Activated naive CD8-positive, alpha-beta T cell (primary cell): ENCODE data around the gene LRRC10B.
"Not testable (repeated sequence)": the region's sequence is repeated elsewhere in the genome, so short reads cannot be mapped to it uniquely, and the experiment has no call there.

Experiments used
- H3K27ac Mint-ChIP-seq: one replicate; pipeline ENCODE4 v1.8.0; 2021; ENCODE audit warnings: mixed read lengths
- H3K27me3 Mint-ChIP-seq: one replicate; pipeline ENCODE4 v1.8.0; 2021; ENCODE audit warnings: mixed read lengths
- H3K36me3 Mint-ChIP-seq: one replicate; pipeline ENCODE4 v1.8.0; 2021; ENCODE audit warnings: mixed read lengths
- H3K4me1 Mint-ChIP-seq: one replicate; pipeline ENCODE4 v1.8.0; 2021; ENCODE audit warnings: low read depth, mixed read lengths
- H3K4me3 Mint-ChIP-seq: one replicate; pipeline ENCODE4 v1.8.0; 2021; ENCODE audit warnings: mild to moderate bottlenecking, mixed read lengths
- H3K9me3 Mint-ChIP-seq: one replicate; pipeline ENCODE4 v1.8.0; 2021; ENCODE audit warnings: low read depth, mixed read lengths

LRRC10B gene

DNA sequence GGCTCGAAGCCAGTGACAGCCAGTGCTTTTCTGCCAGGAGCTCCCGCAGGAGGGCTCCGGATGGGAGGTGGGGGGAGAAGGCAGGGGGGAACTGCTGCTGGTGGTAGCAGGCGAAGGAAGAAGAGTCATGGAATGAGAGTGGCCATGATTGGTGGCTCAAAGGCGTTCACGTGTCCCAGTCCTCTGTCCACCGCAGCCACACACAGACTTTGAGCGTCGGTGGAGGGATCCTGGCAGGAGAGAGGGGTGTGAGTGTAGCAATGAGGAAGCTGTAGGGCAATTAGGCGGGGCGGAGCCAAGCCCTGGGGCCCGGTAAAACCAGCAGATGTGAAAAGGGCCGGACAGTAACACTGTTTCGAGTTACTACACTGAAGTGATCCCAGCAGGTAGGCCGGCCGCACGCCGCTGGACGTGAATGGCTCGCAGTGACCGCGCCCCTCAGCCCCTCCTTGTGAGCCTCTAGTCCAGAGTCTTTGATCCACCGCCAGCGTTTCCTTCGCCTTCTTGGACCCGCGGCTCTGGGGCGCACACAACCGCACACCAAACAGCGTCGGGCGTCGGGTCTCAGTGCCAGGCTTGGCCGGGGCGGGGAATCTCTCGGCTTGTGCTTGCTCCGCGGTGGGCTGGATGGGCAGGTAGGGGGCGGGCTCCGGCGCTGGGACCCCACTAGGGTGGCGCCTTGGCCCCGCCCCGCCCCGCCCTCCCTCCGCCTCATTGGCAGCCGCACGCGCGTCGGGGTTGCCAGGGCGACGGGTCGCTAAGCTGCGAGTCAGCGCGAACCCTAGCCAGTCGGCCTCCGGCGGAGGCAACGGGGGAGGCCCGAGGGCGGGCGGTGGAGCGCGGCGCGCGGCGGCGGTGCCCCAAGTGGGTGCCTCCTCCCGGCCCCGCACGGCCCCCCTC lies at the start of gene LRRC10B:
TSS of gene LRRC10B (plus strand) at position 788 of the 900 bp plus-strand sequence. CDS start 250 bp downstream, outside the sequence.
- no peaks in the 10 kb centered on the region for H3K36me3 Mint-ChIP-seq
- peaks cover 3% of the 10 kb centered on the region for H3K4me1 Mint-ChIP-seq
- no peaks in the 10 kb centered on the region for H3K9me3 Mint-ChIP-seq
- H3K27ac Mint-ChIP-seq, result no peak within 1 kb of the TSS
- peaks cover 15% of the 10 kb centered on the region for H3K27me3 Mint-ChIP-seq
- peak within 1 kb of the TSS; percentile 79 for H3K4me3 Mint-ChIP-seq

DNA sequence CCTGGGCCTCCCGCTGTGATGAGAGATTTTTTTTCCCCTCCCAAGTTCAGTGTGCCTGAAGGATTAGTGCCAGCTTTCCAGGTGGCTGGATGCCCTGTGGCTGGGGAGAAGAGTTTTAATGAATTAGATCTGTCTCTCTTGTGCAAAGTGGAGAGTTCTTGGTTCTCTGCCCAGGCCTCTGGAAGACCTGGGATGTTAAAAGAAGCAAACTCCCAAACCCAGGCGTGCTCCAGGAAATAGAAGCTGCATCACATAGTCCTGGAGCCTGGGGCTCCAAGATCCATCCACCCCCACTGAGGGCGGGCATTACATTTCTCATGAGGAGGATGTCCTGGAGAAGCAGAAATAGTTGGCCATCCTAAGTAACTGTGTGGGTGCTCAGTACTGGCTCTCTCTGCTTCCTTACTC lies 48.1 kb upstream of the LRRC10B start:
- H3K36me3 Mint-ChIP-seq, result peaks cover 9% of the 10 kb centered on the region
- no peak overlapping the region for H3K27ac Mint-ChIP-seq
- no peak overlapping the region for H3K4me3 Mint-ChIP-seq
- H3K9me3 Mint-ChIP-seq, result no peaks in the 10 kb centered on the region
- H3K4me1 Mint-ChIP-seq, result peaks cover 2% of the 10 kb centered on the region
- no peaks in the 10 kb centered on the region for H3K27me3 Mint-ChIP-seq

DNA sequence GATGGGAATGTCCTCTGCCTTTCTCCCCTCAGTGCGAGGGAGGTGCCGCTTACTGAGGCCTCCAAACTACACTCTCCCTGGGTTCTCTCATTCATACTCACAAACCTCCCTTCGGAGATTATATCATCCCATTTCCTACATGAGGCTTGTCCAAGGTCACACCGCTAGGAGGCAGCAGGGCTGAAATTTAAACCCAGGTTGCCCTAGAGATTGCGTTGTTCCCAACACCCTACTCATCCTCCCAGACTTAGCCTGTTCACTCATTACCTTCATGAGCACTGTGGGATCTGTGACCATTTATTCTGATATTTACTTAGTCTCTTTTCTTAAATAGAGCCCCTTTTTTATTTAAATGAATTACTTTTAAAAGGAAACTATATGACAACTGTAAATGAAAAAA lies 47.6 kb upstream of the LRRC10B start:
- peaks cover 9% of the 10 kb centered on the region for H3K36me3 Mint-ChIP-seq
- H3K27me3 Mint-ChIP-seq, result no peaks in the 10 kb centered on the region
- no peak overlapping the region for H3K27ac Mint-ChIP-seq
- H3K4me1 Mint-ChIP-seq, result peaks cover 2% of the 10 kb centered on the region
- H3K9me3 Mint-ChIP-seq, result no peaks in the 10 kb centered on the region
- H3K4me3 Mint-ChIP-seq, result no peak overlapping the region

DNA sequence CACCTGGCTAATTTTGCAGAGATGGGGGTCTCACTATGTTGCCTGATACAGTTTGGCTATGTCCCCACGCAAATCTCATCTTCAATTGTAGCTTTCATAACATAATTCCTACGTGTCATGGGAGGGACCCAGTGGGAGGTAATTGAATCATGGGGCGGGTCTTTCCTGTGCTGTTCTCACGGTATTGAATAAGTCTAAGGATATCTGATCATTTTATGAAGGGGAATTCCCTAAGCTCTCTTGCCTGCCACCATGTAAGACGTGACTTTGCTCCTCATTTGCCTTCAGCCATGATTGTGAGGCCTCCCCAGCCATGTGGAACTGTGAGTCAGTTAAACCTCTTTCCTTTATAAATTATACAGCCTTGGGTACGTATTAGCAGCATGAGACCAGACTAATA lies 40.9 kb upstream of the LRRC10B start:
- not testable (repeated sequence) for H3K9me3 Mint-ChIP-seq, H3K4me3 Mint-ChIP-seq, H3K36me3 Mint-ChIP-seq, H3K27me3 Mint-ChIP-seq, H3K4me1 Mint-ChIP-seq
- peak overlapping the region; percentile 28 for H3K27ac Mint-ChIP-seq

DNA sequence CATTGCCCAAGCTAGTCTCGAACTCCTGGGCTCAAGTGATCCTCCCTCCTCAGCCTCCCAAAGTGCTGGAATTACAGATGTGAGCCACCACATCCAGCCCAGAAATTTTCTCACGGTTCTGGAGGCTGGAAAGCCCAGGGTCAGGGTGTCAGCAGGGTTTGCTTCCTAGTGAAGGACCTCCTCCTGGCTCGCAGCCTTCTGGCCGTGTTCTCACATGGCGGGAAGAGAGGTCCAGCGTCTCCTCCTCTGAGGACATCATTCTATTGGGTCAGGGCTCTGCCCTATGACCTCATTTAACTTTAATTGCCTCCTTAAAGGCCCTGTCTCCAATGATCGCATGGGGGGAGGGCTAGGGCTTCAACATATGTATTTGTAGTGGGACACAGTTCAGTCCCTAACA lies 40.5 kb upstream of the LRRC10B start:
- Mint-ChIP-seq H3K27ac (no peak overlapping the region), H3K4me3 (no peak overlapping the region), H3K4me1 (peaks cover 3% of the 10 kb centered on the region), H3K9me3 (no peaks in the 10 kb centered on the region), H3K27me3 (no peaks in the 10 kb centered on the region), H3K36me3 (peaks cover 6% of the 10 kb centered on the region)

DNA sequence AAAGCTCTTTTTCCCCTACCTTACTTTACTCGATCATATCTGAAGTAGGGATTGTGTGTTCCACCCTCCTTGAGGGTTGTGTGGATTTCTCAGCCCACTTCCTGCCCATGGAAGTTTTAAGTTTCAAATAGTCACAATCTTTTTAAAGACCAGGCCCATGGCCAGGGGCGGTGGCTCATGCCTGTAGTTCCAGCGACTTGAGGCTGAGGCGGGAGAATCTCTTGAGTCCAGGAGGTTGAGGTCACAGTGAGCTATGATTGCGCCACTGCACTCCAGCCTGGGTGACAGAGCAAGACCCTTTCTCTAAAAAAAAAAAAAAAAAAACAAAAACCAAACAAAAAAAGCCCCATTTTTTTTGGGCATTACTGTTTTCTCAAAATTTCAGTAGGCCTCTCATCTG lies 36.3 kb upstream of the LRRC10B start:
- peaks cover 13% of the 10 kb centered on the region for H3K36me3 Mint-ChIP-seq
- H3K27ac Mint-ChIP-seq, result no peak overlapping the region
- no peaks in the 10 kb centered on the region for H3K27me3 Mint-ChIP-seq
- H3K4me1 Mint-ChIP-seq, result peaks cover 3% of the 10 kb centered on the region
- no peak overlapping the region for H3K4me3 Mint-ChIP-seq
- no peaks in the 10 kb centered on the region for H3K9me3 Mint-ChIP-seq

DNA sequence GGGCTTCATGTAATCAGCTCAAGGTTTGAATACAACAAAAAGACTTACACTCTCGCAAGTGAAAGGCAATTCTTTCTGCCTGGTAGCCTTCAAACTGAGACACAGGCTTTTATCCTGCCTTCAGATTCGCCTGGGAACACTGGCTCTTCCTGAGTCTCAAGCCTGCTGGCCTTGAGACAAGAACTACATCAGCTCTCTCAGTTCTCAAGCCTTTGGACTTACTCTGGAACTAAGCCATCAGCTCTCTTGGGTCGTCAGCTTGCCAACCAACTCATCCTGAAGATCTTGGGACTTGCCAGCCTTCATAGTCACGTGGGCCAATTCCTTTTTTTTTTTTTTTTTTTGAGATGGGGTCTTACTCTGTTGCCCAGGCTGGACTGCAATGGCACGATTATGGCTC lies 35.7 kb upstream of the LRRC10B start:
- Mint-ChIP-seq H3K27ac (no peak overlapping the region), H3K9me3 (no peaks in the 10 kb centered on the region), H3K4me3 (no peak overlapping the region), H3K27me3 (no peaks in the 10 kb centered on the region), H3K4me1 (no peaks in the 10 kb centered on the region), H3K36me3 (peaks cover 13% of the 10 kb centered on the region)

DNA sequence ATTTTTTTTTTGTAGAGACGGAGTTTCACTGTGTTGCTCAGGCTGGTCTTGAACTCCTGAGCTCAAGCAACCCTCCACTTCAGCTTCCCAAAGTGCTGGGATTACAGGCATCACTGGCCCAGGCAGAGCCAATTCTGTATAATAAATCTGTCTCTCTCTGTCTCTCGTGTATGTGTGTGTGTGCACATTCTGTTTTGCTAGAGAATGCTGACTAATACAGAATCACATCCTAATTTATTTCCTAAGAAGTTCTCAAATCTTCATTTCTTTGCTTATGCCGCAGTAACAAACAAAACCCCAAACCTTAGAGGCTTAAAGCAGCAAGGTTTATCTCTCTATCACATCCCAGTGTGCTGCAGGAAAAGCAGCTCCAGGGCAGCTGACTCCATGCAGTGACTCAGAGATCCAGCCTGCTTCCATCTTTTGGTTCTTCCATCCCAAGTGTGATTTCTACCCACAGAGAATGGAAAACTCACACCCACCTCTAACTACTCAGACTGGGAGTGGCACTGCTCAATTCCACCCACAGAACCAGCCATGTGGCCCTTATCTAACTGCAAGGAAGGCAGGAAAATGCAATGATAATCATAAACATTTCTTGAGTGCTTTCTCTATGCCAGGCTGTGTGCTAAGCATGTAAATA lies 35.1 kb upstream of the LRRC10B start:
- peaks cover 3% of the 10 kb centered on the region for H3K4me1 Mint-ChIP-seq
- no peak overlapping the region for H3K4me3 Mint-ChIP-seq
- H3K27me3 Mint-ChIP-seq, result no peaks in the 10 kb centered on the region
- no peaks in the 10 kb centered on the region for H3K9me3 Mint-ChIP-seq
- peak overlapping the region; percentile 43 for H3K27ac Mint-ChIP-seq
- peaks cover 13% of the 10 kb centered on the region for H3K36me3 Mint-ChIP-seq

DNA sequence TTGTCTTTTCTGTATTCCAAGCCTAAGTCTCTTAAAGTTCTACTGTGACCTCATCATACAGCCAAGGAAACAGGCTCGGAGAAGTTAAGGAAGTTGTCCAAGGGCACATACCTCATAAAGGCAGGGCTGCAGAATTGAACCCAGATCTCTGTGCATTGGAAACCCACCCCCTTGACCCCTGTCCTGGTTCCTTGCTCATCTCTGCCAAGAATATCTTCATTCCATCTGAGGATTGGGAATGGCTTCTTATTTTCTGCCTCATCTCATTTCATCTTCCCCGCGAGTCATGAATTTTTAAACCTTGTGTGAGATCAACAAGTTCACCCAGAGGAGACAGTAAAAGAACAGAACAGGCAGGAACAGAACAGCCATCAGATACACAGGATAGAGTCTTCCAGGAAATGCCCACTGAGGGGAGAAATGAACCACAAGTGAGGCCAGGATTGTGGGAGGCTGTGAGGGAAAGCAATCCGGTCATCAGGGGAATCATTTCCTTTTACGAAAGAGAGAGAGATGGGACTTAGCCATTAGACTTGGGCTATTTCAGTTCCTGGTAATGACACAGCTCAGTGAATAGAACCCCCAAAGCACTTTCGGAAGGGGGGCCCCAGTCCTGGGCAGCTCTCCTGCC lies 34.4 kb upstream of the LRRC10B start:
- no peaks in the 10 kb centered on the region for H3K27me3 Mint-ChIP-seq
- no peak overlapping the region for H3K27ac Mint-ChIP-seq

DNA sequence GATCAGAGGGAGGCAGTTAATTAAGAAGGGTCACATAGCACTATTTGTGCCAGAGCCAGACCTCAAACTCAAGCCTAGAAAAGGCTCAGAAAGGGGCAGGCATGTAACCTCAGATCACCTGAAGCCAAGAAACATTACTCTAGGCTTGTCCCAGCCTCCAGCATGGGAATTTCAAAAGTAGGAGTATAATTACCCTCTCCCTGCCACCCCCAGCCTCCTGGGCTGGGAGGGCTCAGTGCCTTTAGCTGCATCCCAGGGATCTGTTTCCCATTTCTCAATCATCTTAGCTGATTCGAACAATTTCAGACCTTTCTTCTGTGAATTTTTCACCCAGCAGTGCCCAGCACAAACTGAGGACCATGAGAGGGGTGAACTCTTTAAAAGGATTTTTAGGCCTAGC lies 33.1 kb upstream of the LRRC10B start:
- Mint-ChIP-seq H3K4me1 (peaks cover 3% of the 10 kb centered on the region), H3K27ac (no peak overlapping the region), H3K4me3 (no peak overlapping the region), H3K27me3 (no peaks in the 10 kb centered on the region), H3K9me3 (no peaks in the 10 kb centered on the region), H3K36me3 (peaks cover 13% of the 10 kb centered on the region)

More for the DNA sequence above, 34.4 kb upstream of the LRRC10B start:
- peaks cover 3% of the 10 kb centered on the region for H3K4me1 Mint-ChIP-seq
- H3K36me3 Mint-ChIP-seq, result peaks cover 13% of the 10 kb centered on the region
- no peaks in the 10 kb centered on the region for H3K9me3 Mint-ChIP-seq
- no peak overlapping the region for H3K4me3 Mint-ChIP-seq

DNA sequence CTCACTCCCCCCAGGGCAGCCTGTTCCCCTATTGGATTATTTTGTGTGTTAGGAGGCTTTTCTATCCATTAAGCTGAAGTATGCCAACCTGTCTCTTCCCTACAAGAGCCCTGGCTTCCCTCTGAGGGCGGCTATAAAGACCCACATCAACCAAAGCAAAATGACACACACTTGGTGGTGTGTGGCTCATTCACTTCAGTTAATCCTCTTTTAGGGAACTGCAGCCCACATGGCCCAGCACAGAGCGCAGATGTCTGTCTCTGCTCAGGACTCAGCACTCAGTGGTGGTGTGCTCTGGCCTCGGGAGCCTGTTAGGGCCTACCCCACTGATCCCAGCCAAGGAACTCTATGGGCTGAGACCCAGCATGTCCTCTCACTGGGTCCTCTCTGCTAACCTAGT lies 32.2 kb upstream of the LRRC10B start:
- H3K9me3 Mint-ChIP-seq, result no peaks in the 10 kb centered on the region
- H3K4me1 Mint-ChIP-seq, result peaks cover 3% of the 10 kb centered on the region
- H3K36me3 Mint-ChIP-seq, result peaks cover 7% of the 10 kb centered on the region
- H3K27ac Mint-ChIP-seq, result no peak overlapping the region
- no peak overlapping the region for H3K4me3 Mint-ChIP-seq
- H3K27me3 Mint-ChIP-seq, result no peaks in the 10 kb centered on the region

DNA sequence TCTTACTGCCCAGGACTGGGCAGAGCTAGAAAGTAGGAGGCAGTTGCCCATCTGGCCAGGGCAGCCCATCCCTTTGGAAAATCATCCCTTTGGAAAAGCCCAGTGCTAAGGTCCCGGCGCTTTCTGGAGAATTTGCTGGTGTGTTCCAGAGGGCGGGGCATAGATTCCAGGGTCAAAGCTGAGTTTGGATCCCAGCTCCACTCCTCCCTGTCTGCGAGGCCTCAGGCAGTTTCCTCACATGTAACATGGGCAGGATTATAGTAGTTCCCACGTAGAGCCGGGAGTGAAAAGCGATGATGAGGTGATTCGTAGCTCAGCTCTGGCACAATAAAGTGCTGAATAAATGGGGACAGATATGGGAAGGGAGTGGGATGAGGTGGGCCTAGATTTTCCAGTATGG lies 31.4 kb upstream of the LRRC10B start:
- Mint-ChIP-seq H3K4me3 (no peak overlapping the region), H3K36me3 (peaks cover 7% of the 10 kb centered on the region), H3K27me3 (no peaks in the 10 kb centered on the region), H3K27ac (no peak overlapping the region), H3K4me1 (peaks cover 3% of the 10 kb centered on the region), H3K9me3 (no peaks in the 10 kb centered on the region)

DNA sequence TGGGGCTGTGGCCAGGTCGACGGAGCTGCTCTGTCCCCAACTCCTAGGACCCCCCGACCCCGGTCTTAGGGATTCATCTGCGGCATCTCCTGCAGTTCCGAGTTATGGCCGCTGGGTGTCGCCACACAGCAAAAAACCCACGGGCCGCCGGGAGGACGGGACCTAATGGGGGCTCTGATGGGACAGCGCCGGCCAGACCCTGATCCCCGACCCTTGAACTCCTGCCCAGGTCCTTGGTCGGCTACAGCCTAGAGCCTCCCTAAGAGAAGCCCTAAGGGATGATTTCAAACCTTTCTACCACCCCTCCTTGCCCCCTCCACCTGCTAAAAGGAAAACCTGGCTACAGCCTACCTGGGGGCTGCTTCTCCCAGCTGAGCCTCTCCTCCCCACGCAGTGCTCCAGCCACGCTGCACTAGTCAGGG lies 30.8 kb upstream of the LRRC10B start:
- no peak overlapping the region for H3K27ac Mint-ChIP-seq
- peaks cover 3% of the 10 kb centered on the region for H3K4me1 Mint-ChIP-seq
- H3K9me3 Mint-ChIP-seq, result no peaks in the 10 kb centered on the region
- no peaks in the 10 kb centered on the region for H3K27me3 Mint-ChIP-seq
- H3K36me3 Mint-ChIP-seq, result peaks cover 7% of the 10 kb centered on the region
- no peak overlapping the region for H3K4me3 Mint-ChIP-seq

DNA sequence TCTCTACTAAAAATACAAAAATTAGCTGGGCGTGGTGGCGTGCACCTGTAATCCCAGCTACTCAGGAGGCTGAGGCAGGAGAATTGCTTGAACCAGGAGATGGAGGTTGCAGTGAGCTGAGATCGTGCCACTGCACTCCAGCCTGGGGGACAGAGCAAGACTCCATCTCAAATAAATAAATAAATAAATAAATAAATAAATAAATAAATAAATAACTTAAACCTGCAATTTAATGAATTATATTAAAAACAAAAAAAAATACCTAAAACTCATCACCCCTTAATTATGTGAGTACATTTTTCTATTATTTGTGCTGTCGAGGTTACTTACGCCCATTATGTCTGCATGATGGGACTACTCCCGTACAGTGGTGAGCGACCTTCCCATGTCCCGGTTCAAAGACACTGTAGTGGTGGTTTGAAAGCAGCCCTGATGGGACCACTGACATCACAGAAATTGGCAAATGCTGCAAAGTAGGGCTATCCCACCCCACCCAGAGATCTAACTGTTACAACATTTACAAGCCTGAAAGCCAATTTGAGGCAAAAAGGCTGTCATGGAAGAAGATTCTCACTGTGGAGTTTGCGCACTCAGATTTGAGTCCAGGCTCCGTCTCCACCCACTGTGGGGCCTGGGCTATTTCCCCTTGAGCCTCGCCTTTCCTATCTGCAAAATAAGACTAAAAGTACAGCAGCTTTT lies 29.0 kb upstream of the LRRC10B start:
- H3K36me3 Mint-ChIP-seq, H3K27ac Mint-ChIP-seq, H3K4me1 Mint-ChIP-seq, H3K4me3 Mint-ChIP-seq, H3K27me3 Mint-ChIP-seq, H3K9me3 Mint-ChIP-seq: not testable (repeated sequence)
